SK-N-SH (cell line): ENCODE results near the gene CDC42SE2.

ENCODE experiments used
- CHD2 ChIP-seq: fragments of 150-350 bp; IDR thresholded peaks from 2 replicates; pipeline ENCODE4 v1.6.1; 2018; ENCODE audit warnings: low read length; ENCODE audit not compliant: partially characterized antibody
- RFX5 ChIP-seq: IDR thresholded peaks from 2 replicates; pipeline ENCODE4 v1.6.1; 2012; ENCODE audit warnings: mild to moderate bottlenecking, improper control_type of control experiment, low read length
- RXRA ChIP-seq: IDR thresholded peaks from 2 replicates; pipeline ENCODE4 v1.4.0; 2012; ENCODE audit warnings: low read depth, mild to moderate bottlenecking, borderline replicate concordance
- SIN3A ChIP-seq: IDR thresholded peaks from 2 replicates; pipeline ENCODE4 v1.6.1; 2012; ENCODE audit warnings: low read depth, mild to moderate bottlenecking, low read length, moderate library complexity, borderline replicate concordance
- TEAD4 ChIP-seq: IDR thresholded peaks from 2 replicates; pipeline ENCODE4 v1.4.0; 2012; ENCODE audit warnings: mild to moderate bottlenecking, borderline replicate concordance; ENCODE audit not compliant: insufficient read depth
- YY1 ChIP-seq: IDR thresholded peaks from 2 replicates; pipeline ENCODE4 v1.4.0; 2012; ENCODE audit warnings: low read depth, mild to moderate bottlenecking
- TF ChIP-seq, protein P1 (sequence below): fragments of 200-600 bp; sonication (generic); IDR thresholded peaks from 2 replicates; pipeline ENCODE4 v1.6.1; 2017; ENCODE audit warnings: antibody characterized with exemption, mild to moderate bottlenecking, moderate library complexity

DNA sequence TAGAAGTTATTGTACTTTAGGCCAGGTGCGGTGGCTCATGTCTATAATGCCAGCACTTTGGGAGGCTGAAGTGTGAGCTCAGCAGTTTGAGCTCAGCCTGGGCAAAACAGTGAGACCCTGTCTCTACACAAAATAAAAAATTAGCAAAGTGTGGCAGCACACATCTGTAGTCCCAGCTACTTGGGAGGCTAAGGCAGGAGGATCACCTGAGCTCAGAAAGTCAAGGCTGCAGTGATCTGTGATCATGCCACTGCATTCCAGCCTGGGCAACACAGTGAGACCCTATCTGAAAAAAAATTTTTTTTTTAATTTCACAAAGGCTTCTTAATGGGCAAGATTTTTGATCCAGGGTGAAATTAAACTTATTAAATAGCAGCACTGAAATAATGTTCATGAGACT is 92.8 kb downstream of the CDC42SE2 start:
- TF ChIP-seq RXRA (no peak), RFX5 (no peak), TEAD4 (no peak), CHD2 (no peak), YY1 (no peak), SIN3A (no peak)
- TF ChIP-seq, protein P1, sequence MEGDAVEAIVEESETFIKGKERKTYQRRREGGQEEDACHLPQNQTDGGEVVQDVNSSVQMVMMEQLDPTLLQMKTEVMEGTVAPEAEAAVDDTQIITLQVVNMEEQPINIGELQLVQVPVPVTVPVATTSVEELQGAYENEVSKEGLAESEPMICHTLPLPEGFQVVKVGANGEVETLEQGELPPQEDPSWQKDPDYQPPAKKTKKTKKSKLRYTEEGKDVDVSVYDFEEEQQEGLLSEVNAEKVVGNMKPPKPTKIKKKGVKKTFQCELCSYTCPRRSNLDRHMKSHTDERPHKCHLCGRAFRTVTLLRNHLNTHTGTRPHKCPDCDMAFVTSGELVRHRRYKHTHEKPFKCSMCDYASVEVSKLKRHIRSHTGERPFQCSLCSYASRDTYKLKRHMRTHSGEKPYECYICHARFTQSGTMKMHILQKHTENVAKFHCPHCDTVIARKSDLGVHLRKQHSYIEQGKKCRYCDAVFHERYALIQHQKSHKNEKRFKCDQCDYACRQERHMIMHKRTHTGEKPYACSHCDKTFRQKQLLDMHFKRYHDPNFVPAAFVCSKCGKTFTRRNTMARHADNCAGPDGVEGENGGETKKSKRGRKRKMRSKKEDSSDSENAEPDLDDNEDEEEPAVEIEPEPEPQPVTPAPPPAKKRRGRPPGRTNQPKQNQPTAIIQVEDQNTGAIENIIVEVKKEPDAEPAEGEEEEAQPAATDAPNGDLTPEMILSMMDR = no peak
